Spleen (tissue), 11 donors: ENCODE results near the gene PPP4R3A. TPM values are rescaled to one million over a fixed set of nuclear protein-coding genes. Genes with fewer than 3 reads are reported as not detected.

Experiments used
- DNase-seq: peaks from one replicate; pipeline ENCODE4 v3.0.0-alpha.2; 2020
- H3K27ac ChIP-seq, 8 donors: fragments of 200-600 bp; sonication (generic) in 7 of 8; 1 replicate in 4 of 8; 2 replicates in 4 of 8; pipeline versions ENCODE4 v1.5.0 to v1.8.0; 2016 to 2021; ENCODE audit warnings: inconsistent platforms in 4 of 8, mild to moderate bottlenecking in 4 of 8, moderate library complexity in 1 of 8
- H3K27me3 ChIP-seq, 7 donors: fragments of 200-600 bp; sonication (generic) in 6 of 7; replicated peaks in 1 of 7; 1 replicate in 4 of 7; 2 replicates in 3 of 7; pipeline versions ENCODE4 v1.5.0 to v1.8.0; 2016 to 2021; ENCODE audit warnings: inconsistent platforms in 3 of 7, mild to moderate bottlenecking in 1 of 7
- H3K36me3 ChIP-seq, 6 donors: fragments of 200-600 bp; sonication (generic) in 5 of 6; 1 replicate in 4 of 6; 2 replicates in 2 of 6; pipeline versions ENCODE4 v1.5.0 to v1.8.0; 2016 to 2021; ENCODE audit warnings: inconsistent platforms in 2 of 6
- H3K4me1 ChIP-seq, 6 donors: fragments of 200-600 bp; sonication (generic) in 5 of 6; 1 replicate in 3 of 6; 2 replicates in 3 of 6; pipeline versions ENCODE4 v1.5.0 to v1.8.0; 2016 to 2021; ENCODE audit warnings: inconsistent platforms in 3 of 6
- H3K4me3 ChIP-seq, 8 donors: fragments of 200-600 bp; sonication (generic) in 7 of 8; 1 replicate in 4 of 8; 2 replicates in 4 of 8; pipeline versions ENCODE4 v1.5.0 to v1.8.0; 2016 to 2021; ENCODE audit warnings: inconsistent platforms in 4 of 8, mild to moderate bottlenecking in 4 of 8, moderate library complexity in 2 of 8
- H3K9me3 ChIP-seq, 8 donors: fragments of 200-600 bp; sonication (generic) in 7 of 8; 1 replicate in 4 of 8; 2 replicates in 4 of 8; pipeline versions ENCODE4 v1.5.0 to v1.8.0; 2016 to 2021; ENCODE audit warnings: inconsistent platforms in 4 of 8
- CTCF ChIP-seq, 11 experiments: fragments of 200-600 bp in 7 of 11; fragments of 450-650 bp in 4 of 11; sonication (generic) in 4 of 11; IDR thresholded peaks in 8 of 11; conservative IDR thresholded peaks in 3 of 11; 1 replicate in 7 of 11; 2 replicates in 4 of 11; pipeline versions ENCODE4 v1.4.0 to v1.8.0; 2016 to 2021; ENCODE audit warnings: antibody characterized with exemption in 11 of 11, inconsistent platforms in 4 of 11, mild to moderate bottlenecking in 1 of 11
- POLR2A ChIP-seq, 3 donors: fragments of 450-650 bp; IDR thresholded peaks; one replicate each; pipeline ENCODE4 v1.5.1; 2017; ENCODE audit warnings: antibody characterized with exemption in 3 of 3, mild to moderate bottlenecking in 1 of 3
- POLR2AphosphoS5 ChIP-seq, 3 donors: sonication (generic); formaldehyde crosslinking; IDR thresholded peaks; one replicate each; pipeline ENCODE4 v1.5.1; 2017; ENCODE audit warnings: antibody characterized with exemption in 3 of 3
- WGBS, 5 donors: extraction: QIAGEN DNeasy Blood & Tissue Kit in 3 of 5; methylation state at CpG; one replicate each; pipeline versions ENCODE4 v1.1.5 to v1.1.7; 2013 to 2018; 5-methylcytosine and 5-hydroxymethylcytosine counted together
- intact Hi-C: fragments of 100-400 bp; cut with DNase I; formaldehyde crosslinking; loops from one replicate; pipeline ENCODE4 v1.15.0; 2023; ENCODE audit warnings: low total_unique reads
- polyA plus RNA-seq, 3 donors: library from polyadenylated mRNA; stranded (reverse); fragments of 200-250 nt; gene quantifications; one replicate each; pipeline ENCODE4 v1.2.1, GENCODE V29; 2013
- total RNA-seq, 7 donors: library from RNA; depleted of rRNA in 3 of 7; stranded (reverse); fragments of >200 nt in 3 of 7; fragmentation: NEBNext Ultra II Directional in 4 of 7; extraction: Animal tissue kit (Norgen Biotek cat#: 25700) in 4 of 7; gene quantifications; one replicate each; pipeline versions ENCODE4 v1.1.0 to v1.2.1, GENCODE V29; 2016 to 2021
- donor health status: healthy with polysubstance abuse.
- donor health status: DM: no; HTN: no; CAD: no; lungs with moderate emphysema.
- donor health status: DM: no; HTN: no; CAD: no.
- donor health status: Bipolar disorder and iron deficiency.
- donor health status: healthy.
- donor health status: DM: no; HTN: no; CAD: no.
- donor health status: DM: yes; HTN: yes; CAD: no.

Gene PPP4R3A
- total and polyA plus RNA-seq, 10 donors, result 53.9 to 119 (median 105) TPM

GRCh38 chr14:91464615-91465205 is 45.4 kb downstream of the PPP4R3A start:
- no peaks in the 10 kb centered on the region for H3K27me3 ChIP-seq
- H3K4me3 ChIP-seq, result no peak overlapping the region
- peaks cover 5 to 100% (median 89%) of the 10 kb centered on the region in 6 donors for H3K36me3 ChIP-seq
- DNase-seq, result no peak
- H3K27ac ChIP-seq, result no peak overlapping the region
- H3K9me3 ChIP-seq, result no peaks in the 10 kb centered on the region
- intact Hi-C loops, result no loop called here
- WGBS, 5 donors, result 65 to 81% (median 67%) methylated on average over 3 of the region's 3 CpGs
- no peaks in the 10 kb centered on the region for H3K4me1 ChIP-seq
- peak in 1 of 3 donors; percentile 5 for TF ChIP-seq POLR2AphosphoS5 (IDR thresholded peaks at IDR 0.05)
- no peak for TF ChIP-seq CTCF (IDR thresholded peaks at IDR 0.05 in 8 of 11, conservative IDR thresholded peaks at IDR 0.05 in 3 of 11)

GRCh38 chr14:91458612-91459011 is 51.5 kb downstream of the PPP4R3A start:
- Histone ChIP-seq H3K27me3 (no peaks in the 10 kb centered on the region), H3K36me3 (peaks cover 5 to 95% (median 81%) of the 10 kb centered on the region in 6 donors), H3K4me3 (no peak overlapping the region), H3K27ac (no peak overlapping the region), H3K9me3 (no peaks in the 10 kb centered on the region), H3K4me1 (peaks cover 0 to 11% (median 0%) of the 10 kb centered on the region in 6 donors)
- no peak for DNase-seq
- 90 to 93% (median 91%) methylated on average over 5 of the region's 5 CpGs for WGBS, 5 donors
- TF ChIP-seq POLR2AphosphoS5 (IDR thresholded peaks at IDR 0.05), result no peak
- no peak for TF ChIP-seq CTCF (IDR thresholded peaks at IDR 0.05 in 8 of 11, conservative IDR thresholded peaks at IDR 0.05 in 3 of 11)
- TF ChIP-seq POLR2A (IDR thresholded peaks at IDR 0.05), result no peak
- intact Hi-C loops, result no loop called here

GRCh38 chr14:91456283-91456682 is 53.8 kb downstream of the PPP4R3A start:
- Histone ChIP-seq H3K9me3 (no peaks in the 10 kb centered on the region), H3K4me1 (peaks cover 0 to 11% (median 0%) of the 10 kb centered on the region in 6 donors), H3K4me3 (no peak overlapping the region), H3K27me3 (no peaks in the 10 kb centered on the region), H3K36me3 (peaks cover 5 to 72% (median 58%) of the 10 kb centered on the region in 6 donors), H3K27ac (no peak overlapping the region)
- WGBS, 5 donors, result 90 to 100% (median 98%) methylated on average over 1 of the region's 1 CpG
- DNase-seq, result no peak
- intact Hi-C loops, result no loop called here
- TF ChIP-seq POLR2AphosphoS5 (IDR thresholded peaks at IDR 0.05), result peak in 1 of 3 donors; percentile 29
- no peak for TF ChIP-seq CTCF (IDR thresholded peaks at IDR 0.05 in 8 of 11, conservative IDR thresholded peaks at IDR 0.05 in 3 of 11)
- TF ChIP-seq POLR2A (IDR thresholded peaks at IDR 0.05), result no peak

GRCh38 chr14:91454580-91454979 is 55.5 kb downstream of the PPP4R3A start:
- Histone ChIP-seq H3K36me3 (peaks cover 5 to 55% (median 41%) of the 10 kb centered on the region in 6 donors), H3K27ac (peak overlapping the region in 1 of 8 donors; percentile 11), H3K4me1 (peaks cover 0 to 11% (median 0%) of the 10 kb centered on the region in 6 donors), H3K9me3 (no peaks in the 10 kb centered on the region), H3K27me3 (no peaks in the 10 kb centered on the region), H3K4me3 (no peak overlapping the region)
- no peak for DNase-seq
- TF ChIP-seq CTCF (IDR thresholded peaks at IDR 0.05 in 8 of 11, conservative IDR thresholded peaks at IDR 0.05 in 3 of 11) (no peak), POLR2A (IDR thresholded peaks at IDR 0.05) (no peak), POLR2AphosphoS5 (IDR thresholded peaks at IDR 0.05) (peak in 1 of 3 donors; percentile 17)
- WGBS, 5 donors, result 93 to 98% (median 95%) methylated on average over 3 of the region's 3 CpGs
- intact Hi-C loops, result no loop called here
